Heart right ventricle (tissue), 16 donors: Measurements from ENCODE around the gene GAN. TPM values are rescaled to one million over a fixed set of nuclear protein-coding genes. Genes with fewer than 3 reads are reported as not detected.

Experiments used
- ATAC-seq, 8 donors: fragments of 200-7000 bp; cut with Tn5 transposase; one replicate each; pipeline ENCODE4 v1.9.1; 2020; ENCODE audit warnings: mild to moderate bottlenecking in 8 of 8, moderate library complexity in 8 of 8, moderate number of reproducible peaks in 1 of 8
- DNase-seq, 2 donors: peaks; one replicate each; pipeline ENCODE4 v3.0.0-alpha.2; 2020
- H3K27ac ChIP-seq, 10 donors: fragments of 200-600 bp; sonication (generic) in 2 of 10; one replicate each; pipeline versions ENCODE4 v1.5.0 to v1.8.0; 2020 to 2022; ENCODE audit warnings: mild to moderate bottlenecking in 3 of 10
- H3K27me3 ChIP-seq, 7 donors: fragments of 200-600 bp; one replicate each; pipeline ENCODE4 v1.8.0; 2021 to 2022; ENCODE audit warnings: mild to moderate bottlenecking in 2 of 7
- H3K36me3 ChIP-seq, 9 donors: fragments of 200-600 bp; sonication (generic) in 1 of 9; one replicate each; pipeline versions ENCODE4 v1.5.0 to v1.8.0; 2020 to 2022; ENCODE audit warnings: mild to moderate bottlenecking in 2 of 9
- H3K4me1 ChIP-seq, 9 donors: fragments of 200-600 bp; sonication (generic) in 1 of 9; one replicate each; pipeline versions ENCODE4 v1.5.0 to v1.8.0; 2020 to 2022; ENCODE audit warnings: mild to moderate bottlenecking in 4 of 9
- H3K4me3 ChIP-seq, 10 donors: fragments of 200-600 bp; sonication (generic) in 2 of 10; one replicate each; pipeline versions ENCODE4 v1.5.0 to v1.8.0; 2020 to 2022; ENCODE audit warnings: mild to moderate bottlenecking in 7 of 10, moderate library complexity in 2 of 10
- H3K9me3 ChIP-seq, 11 donors: fragments of 200-600 bp in 10 of 11; sonication (generic) in 2 of 11; one replicate each; pipeline versions ENCODE4 v1.5.0 to v1.8.0; 2013 to 2022; ENCODE audit warnings: mild to moderate bottlenecking in 2 of 11, control low read depth in 1 of 11, moderate library complexity in 1 of 11
- CTCF ChIP-seq, 9 donors: fragments of 200-600 bp; sonication (generic) in 2 of 9; IDR thresholded peaks; one replicate each; pipeline versions ENCODE4 v1.5.0 to v1.8.0; 2021 to 2022; ENCODE audit warnings: antibody characterized with exemption in 9 of 9, mild to moderate bottlenecking in 5 of 9, moderate library complexity in 1 of 9
- WGBS, 2 donors: extraction: QIAGEN DNeasy Blood & Tissue Kit; methylation state at CpG; one replicate each; pipeline ENCODE4 v1.1.7; 2013; ENCODE audit warnings: inconsistent platforms in 1 of 2; 5-methylcytosine and 5-hydroxymethylcytosine counted together
- intact Hi-C, 10 donors: fragments of 100-400 bp; cut with DNase I; formaldehyde crosslinking; loops; one replicate each; pipeline versions ENCODE4 v1.11.1 to v1.14.2; 2022
- polyA plus RNA-seq, 2 donors: library from polyadenylated mRNA; stranded (reverse); fragments of 200-250 nt; gene quantifications; one replicate each; pipeline ENCODE4 v1.2.3, GENCODE V29; 2013
- total RNA-seq, 10 donors: library from RNA; stranded (reverse); fragmentation: NEBNext Ultra II Directional in 3 of 10; extraction: Animal tissue kit (Norgen Biotek cat#: 25700) in 3 of 10; gene quantifications; one replicate each; pipeline versions ENCODE4 v1.2.1 to v1.2.4, GENCODE V29; 2021 to 2023
- donor health status: Arrhythmogenic right ventricular cardiomyopathy.
- donor health status: ischemic (EF 13 %, LVEDD 7.1; RV severe dilation, severe dysfunction).
- donor health status: healthy with polysubstance abuse.
- donor health status: DM: no; HTN: yes; CAD: no.
- donor health status: DM: no; HTN: no; CAD: no.
- donor health status: ischemic (EF 25% LVEDD 6.9; RV normal size, moderate dysfunction).
- donor health status: ischemic (EF 25% LVEDD 5.7; RV mildly dilated, moderate dysfunction).
- donor health status: healthy.
- donor health status: DM: yes; HTN: yes; CAD: no.
- donor health status: Ischemic cardiomyopathy.
- donor health status: ischemic (EF 35%, LVEDD 5.7; RV mildly dilated, moderate dysfunction).
- donor health status: nonischemic (EF 11% LVEDD 7.7; RV severe dilation, severe dysfunction).
- donor health status: DM: yes; HTN: yes; CAD: no.
- donor health status: PGD.
- donor health status: ischemic (EF 29% LVEDD 5.4; RV normal size, mild dysfunction).
- donor health status: nonischemic (EF 23%, LVEDD 6.1; RV moderate dilation, normal function).

The GAN gene
- total and polyA plus RNA-seq, 12 donors: 0.94 to 17.7 (median 12.2) TPM

- 90 to 92% methylated on average over 9 of the region's 9 CpGs for WGBS, 2 donors
- Histone ChIP-seq H3K4me3 (no peak overlapping the region), H3K27me3 (no peaks in the 10 kb centered on the region), H3K27ac (no peak overlapping the region), H3K4me1 (no peaks in the 10 kb centered on the region), H3K36me3 (no peaks in the 10 kb centered on the region), H3K9me3 (no peaks in the 10 kb centered on the region)
- intact Hi-C loops: loop anchor here in 1 of 10 donors (5.0 kb wide), 1 partner anchor 1367 kb away; no protein-coding TSS in a partner anchor
- no peak for TF ChIP-seq CTCF (IDR thresholded peaks at IDR 0.05)
- no peak for DNase-seq
- ATAC-seq: no peak
These were observed 39.0 kb upstream of the GAN start for GRCh38 chr16:81275795-81276194.

- 94 to 95% methylated on average over 3 of the region's 3 CpGs for WGBS, 2 donors
- Histone ChIP-seq H3K27me3 (no peaks in the 10 kb centered on the region), H3K4me3 (no peak overlapping the region), H3K9me3 (no peaks in the 10 kb centered on the region), H3K27ac (no peak overlapping the region), H3K4me1 (no peaks in the 10 kb centered on the region), H3K36me3 (no peaks in the 10 kb centered on the region)
- no peak for ATAC-seq
- intact Hi-C loops: loop anchor here in 1 of 10 donors (5.0 kb wide), 1 partner anchor 1366 kb away; no protein-coding TSS in a partner anchor
- no peak for TF ChIP-seq CTCF (IDR thresholded peaks at IDR 0.05)
- no peak for DNase-seq
These were observed 38.4 kb upstream of the GAN start for GRCh38 chr16:81276323-81276722.

DNA sequence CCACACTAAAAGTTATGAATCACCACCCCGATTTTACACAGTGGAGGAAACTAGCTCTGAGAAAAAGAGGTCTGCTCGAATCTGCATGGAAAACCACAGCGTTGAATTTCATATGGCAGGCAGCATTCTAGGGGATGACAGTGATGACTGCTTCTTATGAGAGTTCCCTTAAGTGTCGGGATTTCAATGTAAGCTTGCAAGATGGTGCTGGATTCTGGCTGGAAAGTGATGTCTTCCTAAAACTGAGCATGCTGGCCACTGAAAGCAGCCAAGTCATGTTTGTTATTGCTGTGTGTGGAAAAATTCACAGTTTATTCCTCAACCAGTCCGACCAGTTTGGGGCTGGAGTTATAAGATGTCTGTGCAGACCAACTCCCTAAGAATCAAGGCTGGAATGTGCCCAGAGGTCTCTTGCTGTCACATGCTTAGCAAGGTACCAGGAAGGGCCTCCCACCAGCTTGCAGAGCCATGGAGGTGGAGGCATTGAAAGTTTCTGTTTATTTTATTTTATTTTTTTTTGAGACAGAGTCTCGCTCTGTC is 37.2 kb upstream of the GAN start:
- ATAC-seq (no peak), DNase-seq (no peak)
- Histone ChIP-seq H3K27me3 (no peaks in the 10 kb centered on the region), H3K4me1 (no peaks in the 10 kb centered on the region), H3K36me3 (no peaks in the 10 kb centered on the region), H3K27ac (no peak overlapping the region), H3K9me3 (no peaks in the 10 kb centered on the region), H3K4me3 (no peak overlapping the region)
- intact Hi-C loops: loop anchor here in 1 of 10 donors (5.0 kb wide), 1 partner anchor 1365 kb away; no protein-coding TSS in a partner anchor
- WGBS, 2 donors: 88 to 89% methylated on average over 6 of the region's 6 CpGs
- TF ChIP-seq CTCF (IDR thresholded peaks at IDR 0.05): no peak

GRCh38 chr16:81278526-81278925 is 36.2 kb upstream of the GAN start:
- no peak for TF ChIP-seq CTCF (IDR thresholded peaks at IDR 0.05)
- DNase-seq: no peak
- no peak overlapping the region for H3K4me3 ChIP-seq

More at GRCh38 chr16:81278526-81278925, 36.2 kb upstream of the GAN start:
- 94 to 97% methylated on average over 4 of the region's 4 CpGs for WGBS, 2 donors
- no peak overlapping the region for H3K27ac ChIP-seq
- H3K36me3 ChIP-seq: no peaks in the 10 kb centered on the region
- no peaks in the 10 kb centered on the region for H3K9me3 ChIP-seq
- H3K4me1 ChIP-seq: no peaks in the 10 kb centered on the region
- intact Hi-C loops: loop anchor here in 1 of 10 donors (5.0 kb wide), 1 partner anchor 1364 kb away; no protein-coding TSS in a partner anchor
- ATAC-seq: no peak
- H3K27me3 ChIP-seq: no peaks in the 10 kb centered on the region
